Aorta (tissue), 5 donors: Measurements from ENCODE around the gene BARHL1. TPM values are rescaled to one million over a fixed set of nuclear protein-coding genes. Genes with fewer than 3 reads are reported as not detected.

Source experiments
- ATAC-seq: fragments of 200-7000 bp; cut with Tn5 transposase; one replicate; pipeline ENCODE4 v1.9.1; 2022; ENCODE audit warnings: moderate library complexity; ENCODE audit not compliant: low FRiP score
- DNase-seq, 2 donors: peaks; one replicate each; pipeline ENCODE4 v3.0.0-alpha.2; 2020
- H3K27ac ChIP-seq, 2 donors: one replicate each; pipeline ENCODE4 v1.5.1; 2013; ENCODE audit warnings: low read length in 2 of 2, mild to moderate bottlenecking in 2 of 2, moderate library complexity in 2 of 2, control low read depth in 1 of 2, inconsistent platforms in 1 of 2, low read depth in 1 of 2
- H3K27me3 ChIP-seq, 2 donors: one replicate each; pipeline ENCODE4 v1.6.1; 2013; ENCODE audit warnings: control low read depth in 1 of 2, low read length in 1 of 2, mild to moderate bottlenecking in 1 of 2, moderate library complexity in 1 of 2; ENCODE audit not compliant: insufficient read depth in 2 of 2, control insufficient read depth in 1 of 2
- H3K36me3 ChIP-seq, 2 donors: one replicate each; pipeline ENCODE4 v1.6.1; 2013; ENCODE audit warnings: control low read depth in 1 of 2, low read length in 1 of 2, mild to moderate bottlenecking in 1 of 2; ENCODE audit not compliant: insufficient read depth in 2 of 2, control insufficient read depth in 1 of 2
- H3K4me1 ChIP-seq, 2 donors: one replicate each; pipeline ENCODE4 v1.6.1; 2013; ENCODE audit warnings: low read length in 2 of 2, control low read depth in 1 of 2, mild to moderate bottlenecking in 1 of 2, moderate library complexity in 1 of 2; ENCODE audit not compliant: insufficient read depth in 2 of 2, control insufficient read depth in 1 of 2
- H3K4me3 ChIP-seq, 2 donors: one replicate each; pipeline ENCODE4 v1.5.1; 2013; ENCODE audit warnings: low read length in 2 of 2, control low read depth in 1 of 2, mild to moderate bottlenecking in 1 of 2
- H3K9me3 ChIP-seq: one replicate; pipeline ENCODE4 v1.6.1; 2013; ENCODE audit warnings: mild to moderate bottlenecking, low read length; ENCODE audit not compliant: control insufficient read depth
- WGBS, 2 donors: extraction: QIAGEN DNeasy Blood & Tissue Kit; methylation state at CpG; one replicate each; pipeline ENCODE4 v1.1.7; 2013; 5-methylcytosine and 5-hydroxymethylcytosine counted together
- intact Hi-C, 2 donors: fragments of 100-400 bp; cut with DNase I; formaldehyde crosslinking; loops; one replicate each; pipeline versions ENCODE4 v1.14.2 to v1.15.0; 2022
- polyA plus RNA-seq, 2 donors: library from polyadenylated mRNA; stranded (reverse); fragments of 200-250 nt; gene quantifications; one replicate each; pipeline ENCODE4 v1.2.3, GENCODE V29; 2013
- total RNA-seq, 2 donors: library from RNA; stranded (reverse); fragmentation: NEBNext Ultra II Directional; extraction: Animal tissue kit (Norgen Biotek cat#: 25700); gene quantifications; one replicate each; pipeline ENCODE4 v1.2.1, GENCODE V29; 2021
- donor health status: healthy with polysubstance abuse.
- donor health status: Bipolar disorder and iron deficiency.
- donor health status: DM: no; HTN: no; CAD: no.
- donor health status: DM: no; HTN: no; CAD: no.
- donor health status: DM: yes; HTN: yes; CAD: no.

The BARHL1 gene
- total and polyA plus RNA-seq, 4 donors = not detected

- no peaks in the 10 kb centered on the region for H3K4me1 ChIP-seq
- H3K27me3 ChIP-seq = no peaks in the 10 kb centered on the region
- DNase-seq (peak in 1 of 2 donors; percentile 36), ATAC-seq (no peak)
- no peaks in the 10 kb centered on the region for H3K9me3 ChIP-seq
- WGBS, 2 donors = 80 to 85% methylated on average over 6 of the region's 6 CpGs
- peaks cover 5% of the 10 kb centered on the region in 2 donors for H3K36me3 ChIP-seq
- no peak overlapping the region for H3K27ac ChIP-seq
- intact Hi-C loops = no loop called here
- no peak overlapping the region for H3K4me3 ChIP-seq
Measured at GRCh38 chr9:132595319-132595718, 12.9 kb downstream of the BARHL1 start.

DNA sequence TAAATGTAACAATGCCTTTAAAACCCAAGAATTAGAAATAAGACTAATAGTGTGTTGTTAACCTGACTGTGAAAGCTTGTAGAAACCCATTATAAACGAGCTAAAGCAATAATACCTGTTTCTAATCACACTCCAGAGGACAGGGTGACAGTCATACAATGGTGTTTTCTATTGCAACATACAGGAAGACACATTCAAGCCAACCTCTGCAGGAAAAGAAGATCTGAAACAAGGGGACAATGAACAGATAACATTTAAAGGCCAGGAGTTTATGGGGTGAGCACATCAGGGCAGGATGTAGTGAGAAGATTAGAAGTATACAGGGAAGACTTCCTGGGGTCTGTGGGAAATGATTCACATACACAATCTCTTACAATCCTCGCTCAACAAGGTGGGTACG is 13.8 kb downstream of the BARHL1 start:
- H3K27me3 ChIP-seq = no peaks in the 10 kb centered on the region
- no peak overlapping the region for H3K4me3 ChIP-seq
- ATAC-seq (no peak), DNase-seq (no peak)
- no peaks in the 10 kb centered on the region for H3K4me1 ChIP-seq
- intact Hi-C loops = no loop called here
- WGBS, 2 donors = 78 to 81% methylated on average over 3 of the region's 3 CpGs
- H3K9me3 ChIP-seq = no peaks in the 10 kb centered on the region
- no peak overlapping the region for H3K27ac ChIP-seq
- H3K36me3 ChIP-seq = peaks cover 5 to 6% of the 10 kb centered on the region in 2 donors

GRCh38 chr9:132597073-132597775 is 14.8 kb downstream of the BARHL1 start:
- Histone ChIP-seq H3K27ac (no peak overlapping the region), H3K4me3 (no peak overlapping the region), H3K36me3 (peaks cover 5 to 6% of the 10 kb centered on the region in 2 donors), H3K4me1 (no peaks in the 10 kb centered on the region), H3K27me3 (no peaks in the 10 kb centered on the region), H3K9me3 (no peaks in the 10 kb centered on the region)
- 79 to 86% methylated on average over 16 of the region's 16 CpGs for WGBS, 2 donors
- no peak for ATAC-seq
- intact Hi-C loops = no loop called here
- peak; percentile 73 to 77 for DNase-seq

- 87 to 98% methylated on average over 12 of the region's 12 CpGs for WGBS, 2 donors
- Histone ChIP-seq H3K4me3 (no peak overlapping the region), H3K27me3 (no peaks in the 10 kb centered on the region), H3K9me3 (no peaks in the 10 kb centered on the region), H3K27ac (no peak overlapping the region), H3K36me3 (peaks cover 0 to 4% of the 10 kb centered on the region in 2 donors), H3K4me1 (no peaks in the 10 kb centered on the region)
- ATAC-seq = no peak
- intact Hi-C loops = no loop called here
- no peak for DNase-seq
Measured at GRCh38 chr9:132600326-132600984, 18.0 kb downstream of the BARHL1 start.

- 68 to 82% methylated on average over 3 of the region's 3 CpGs for WGBS, 2 donors
- no peak overlapping the region for H3K27ac ChIP-seq
- intact Hi-C loops = no loop called here
- ATAC-seq (no peak), DNase-seq (no peak)
- no peaks in the 10 kb centered on the region for H3K4me1 ChIP-seq
- no peaks in the 10 kb centered on the region for H3K27me3 ChIP-seq
- H3K9me3 ChIP-seq = no peaks in the 10 kb centered on the region
- H3K4me3 ChIP-seq = no peak overlapping the region
- peaks cover 0 to 7% of the 10 kb centered on the region in 2 donors for H3K36me3 ChIP-seq
Measured at GRCh38 chr9:132602207-132602606, 19.8 kb downstream of the BARHL1 start.

DNA sequence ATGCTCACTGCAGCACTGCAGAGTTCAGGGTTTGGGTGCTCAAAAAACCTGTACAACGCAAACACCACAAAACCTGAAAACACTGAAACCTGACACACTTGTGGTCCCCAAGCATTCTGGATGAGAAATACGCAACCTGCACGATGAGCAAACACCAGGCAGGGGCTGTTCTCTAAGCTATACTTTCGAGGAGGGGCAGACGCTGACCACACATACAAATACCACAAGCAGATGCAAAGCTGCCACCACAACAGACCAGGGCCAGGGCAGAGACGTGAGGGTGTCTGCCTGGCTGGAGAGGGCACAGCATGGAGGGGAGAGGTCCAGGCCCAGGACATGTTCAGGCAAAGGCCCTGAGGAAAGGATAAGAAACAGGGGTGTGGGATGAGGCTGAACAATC is 23.0 kb downstream of the BARHL1 start:
- DNase-seq (no peak), ATAC-seq (no peak)
- Histone ChIP-seq H3K27me3 (no peaks in the 10 kb centered on the region), H3K27ac (no peak overlapping the region), H3K4me1 (no peaks in the 10 kb centered on the region), H3K9me3 (no peaks in the 10 kb centered on the region), H3K4me3 (no peak overlapping the region), H3K36me3 (peaks cover 0 to 5% of the 10 kb centered on the region in 2 donors)
- intact Hi-C loops = no loop called here
- WGBS, 2 donors = 92 to 95% methylated on average over 6 of the region's 6 CpGs

DNA sequence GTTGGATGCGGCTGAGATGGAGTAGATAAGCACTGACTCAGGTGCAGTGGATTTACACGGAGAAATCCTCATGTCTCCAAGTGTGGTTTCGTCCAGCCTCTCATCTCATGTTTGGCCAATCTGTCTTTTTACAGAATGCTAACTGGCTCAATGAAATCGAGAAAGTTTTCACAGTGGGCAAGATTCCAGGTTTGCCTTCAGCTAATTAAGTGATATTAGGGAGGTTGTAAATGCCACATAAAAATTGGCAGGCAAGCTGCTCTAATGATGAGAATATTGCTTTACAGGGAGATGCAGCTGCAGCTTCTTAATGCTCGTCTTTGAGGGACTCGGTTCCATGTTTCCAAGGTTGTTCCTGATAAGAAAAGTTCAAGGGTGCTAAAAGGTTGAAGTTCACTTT is 23.7 kb downstream of the BARHL1 start:
- no peak overlapping the region for H3K27ac ChIP-seq
- 84 to 94% methylated on average over 6 of the region's 6 CpGs for WGBS, 2 donors
- DNase-seq = no peak
- no peaks in the 10 kb centered on the region for H3K27me3 ChIP-seq
- ATAC-seq = no peak
- H3K4me1 ChIP-seq = no peaks in the 10 kb centered on the region
- no peaks in the 10 kb centered on the region for H3K9me3 ChIP-seq
- H3K36me3 ChIP-seq = peaks cover 0 to 7% of the 10 kb centered on the region in 2 donors
- no peak overlapping the region for H3K4me3 ChIP-seq
- intact Hi-C loops = no loop called here

GRCh38 chr9:132609184-132609583 is 26.8 kb downstream of the BARHL1 start:
- Histone ChIP-seq H3K36me3 (peaks cover 0 to 11% of the 10 kb centered on the region in 2 donors), H3K9me3 (no peaks in the 10 kb centered on the region), H3K4me3 (no peak overlapping the region), H3K27me3 (no peaks in the 10 kb centered on the region), H3K27ac (no peak overlapping the region), H3K4me1 (no peaks in the 10 kb centered on the region)
- ATAC-seq = no peak
- no peak for DNase-seq
- intact Hi-C loops = no loop called here
- WGBS, 2 donors = 92 to 93% methylated on average over 9 of the region's 9 CpGs

DNA sequence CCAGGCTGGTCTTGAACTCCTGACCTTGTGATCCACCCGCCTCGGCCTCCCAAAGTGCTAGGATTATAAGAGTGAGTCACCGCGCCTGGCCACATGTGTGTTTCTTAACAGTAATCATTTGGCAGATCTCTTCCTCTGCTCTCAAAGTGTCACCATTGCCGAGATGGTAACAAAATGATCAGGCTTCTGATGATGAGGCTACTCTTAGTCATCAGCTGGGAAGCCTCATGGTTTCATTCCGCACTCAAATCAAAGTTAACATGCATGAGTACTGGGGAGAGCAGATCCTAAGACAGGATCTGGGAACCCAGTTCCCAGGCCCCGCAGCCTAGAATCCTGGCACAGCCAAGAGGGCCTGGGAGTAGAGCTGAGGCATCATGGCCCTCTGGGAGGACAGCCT is 27.4 kb downstream of the BARHL1 start:
- no peak for DNase-seq
- no peaks in the 10 kb centered on the region for H3K9me3 ChIP-seq
- intact Hi-C loops = no loop called here
- WGBS, 2 donors = 90% methylated on average over 7 of the region's 7 CpGs
- H3K36me3 ChIP-seq = peaks cover 0 to 11% of the 10 kb centered on the region in 2 donors
- no peaks in the 10 kb centered on the region for H3K4me1 ChIP-seq
- H3K27me3 ChIP-seq = no peaks in the 10 kb centered on the region
- no peak for ATAC-seq
- H3K4me3 ChIP-seq = no peak overlapping the region
- H3K27ac ChIP-seq = no peak overlapping the region
